SKM-1 (cell line): ENCODE measurements around the gene RNF213.
"Not testable (repeated sequence)": the region's sequence is repeated elsewhere in the genome, so short reads cannot be mapped to it uniquely, and the experiment has no call there.

ENCODE experiments used
- DNase-seq: peaks from one replicate; lab custom pipeline; 2025; ENCODE audit not compliant: unreplicated experiment; lab: John Stamatoyannopoulos, UW

RNF213 gene

GRCh38 chr17:80388175-80388574 is 127.5 kb downstream of the RNF213 start:
- DNase-seq: no peak

DNA sequence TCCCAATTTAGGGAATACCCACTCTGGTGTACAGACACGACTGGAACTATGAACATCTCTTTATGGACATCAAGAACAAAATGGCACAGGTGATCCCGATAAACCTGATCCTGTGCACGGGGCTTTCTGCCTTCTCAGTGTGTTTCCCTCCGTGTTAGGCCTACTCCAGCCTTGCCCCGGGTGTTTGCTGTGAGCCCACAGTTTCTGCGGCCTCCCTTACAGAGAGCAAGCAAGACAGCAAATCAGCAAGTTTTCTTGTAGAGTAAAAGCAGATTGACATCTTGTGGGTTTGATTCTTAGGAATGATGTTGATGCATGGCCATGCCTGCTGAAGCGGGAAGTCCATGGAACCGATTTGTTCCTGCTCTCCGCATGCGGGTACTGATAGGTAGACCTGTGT is 127.9 kb downstream of the RNF213 start:
- DNase-seq: no peak

GRCh38 chr17:80389011-80389995 is 128.7 kb downstream of the RNF213 start:
- no peak for DNase-seq

GRCh38 chr17:80393241-80393890 is 132.7 kb downstream of the RNF213 start:
- no peak for DNase-seq

DNA sequence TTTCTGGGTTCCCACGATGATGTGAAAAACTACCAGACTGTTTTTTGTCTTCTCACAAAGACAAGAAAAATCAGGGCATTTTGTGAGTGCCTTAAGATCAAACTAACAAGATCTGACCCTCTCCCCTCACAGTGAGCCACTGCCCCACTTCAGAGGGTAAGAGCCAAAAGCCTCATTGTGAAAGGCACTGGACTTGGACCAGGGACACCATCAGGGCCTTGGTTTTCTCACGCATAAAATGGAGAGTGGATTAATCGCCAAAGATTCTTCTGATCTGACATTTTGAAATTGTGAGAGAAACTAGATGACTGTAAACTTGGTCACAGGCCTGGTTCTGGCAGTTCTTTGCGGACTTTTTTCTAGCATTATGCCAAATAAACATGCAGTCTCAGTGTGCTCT is 133.3 kb downstream of the RNF213 start:
- DNase-seq: no peak

DNA sequence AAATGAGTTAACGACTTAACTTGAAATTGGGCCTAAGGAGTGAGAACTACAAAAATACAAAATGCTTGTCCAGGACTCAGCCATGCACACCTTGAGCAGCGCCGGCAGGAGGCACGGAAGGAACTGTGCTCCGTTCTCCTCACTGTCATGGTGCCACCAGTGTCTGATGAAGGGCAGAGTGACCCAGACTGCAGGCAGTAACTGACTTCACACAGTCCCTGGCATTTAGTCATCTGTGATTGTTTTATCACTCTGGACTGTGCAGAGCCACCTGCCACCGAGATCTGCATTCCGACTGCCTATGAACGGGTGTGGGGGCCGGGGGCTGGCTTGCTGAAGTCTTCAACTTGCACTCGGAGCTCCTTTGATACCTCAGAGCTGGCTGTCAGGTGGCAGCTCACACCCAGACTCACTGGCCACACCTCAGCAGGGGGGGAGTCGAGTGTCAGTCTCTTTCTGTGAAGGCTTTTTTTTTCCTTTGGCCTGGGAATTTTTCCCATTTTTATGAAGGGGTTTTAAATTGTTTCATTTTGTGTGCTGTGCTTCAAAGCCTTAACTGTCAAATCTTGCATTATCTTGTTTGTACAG is 134.1 kb downstream of the RNF213 start:
- no peak for DNase-seq

DNA sequence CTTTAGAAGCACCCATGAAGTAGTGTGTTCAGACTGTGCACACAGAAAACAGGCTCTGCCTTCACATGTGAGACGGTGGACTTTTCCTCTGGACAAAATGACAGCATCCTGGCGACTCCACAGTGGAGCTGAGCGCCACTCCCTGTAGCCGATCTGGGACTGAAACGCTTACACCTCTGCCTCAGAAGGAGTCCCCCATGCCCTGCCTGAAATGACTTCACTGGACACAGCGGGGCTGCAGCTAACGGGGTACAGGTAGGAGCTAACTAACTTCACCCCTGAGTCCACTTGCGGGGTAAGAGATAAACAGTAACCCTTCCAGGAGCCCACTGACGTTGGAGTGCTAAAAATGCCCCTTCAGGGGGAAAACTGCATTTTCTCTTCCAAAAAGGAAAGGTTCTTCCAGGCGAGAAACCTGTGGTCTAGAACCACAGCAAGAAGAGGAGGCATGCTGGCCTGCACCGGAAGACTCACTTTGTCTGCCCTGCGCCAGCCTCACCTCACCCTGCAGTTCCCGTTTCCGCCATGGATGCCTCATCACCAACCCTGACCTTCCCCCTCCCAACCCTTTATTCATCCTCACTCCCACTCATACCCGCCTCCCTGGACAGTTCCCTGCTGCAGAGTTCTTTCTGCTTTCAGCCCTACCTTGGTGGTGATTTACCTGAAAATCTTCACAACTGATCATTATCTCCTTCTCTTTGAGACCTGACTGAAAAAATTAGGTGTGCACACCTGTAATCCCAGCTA is 134.9 kb downstream of the RNF213 start:
- DNase-seq: no peak

DNA sequence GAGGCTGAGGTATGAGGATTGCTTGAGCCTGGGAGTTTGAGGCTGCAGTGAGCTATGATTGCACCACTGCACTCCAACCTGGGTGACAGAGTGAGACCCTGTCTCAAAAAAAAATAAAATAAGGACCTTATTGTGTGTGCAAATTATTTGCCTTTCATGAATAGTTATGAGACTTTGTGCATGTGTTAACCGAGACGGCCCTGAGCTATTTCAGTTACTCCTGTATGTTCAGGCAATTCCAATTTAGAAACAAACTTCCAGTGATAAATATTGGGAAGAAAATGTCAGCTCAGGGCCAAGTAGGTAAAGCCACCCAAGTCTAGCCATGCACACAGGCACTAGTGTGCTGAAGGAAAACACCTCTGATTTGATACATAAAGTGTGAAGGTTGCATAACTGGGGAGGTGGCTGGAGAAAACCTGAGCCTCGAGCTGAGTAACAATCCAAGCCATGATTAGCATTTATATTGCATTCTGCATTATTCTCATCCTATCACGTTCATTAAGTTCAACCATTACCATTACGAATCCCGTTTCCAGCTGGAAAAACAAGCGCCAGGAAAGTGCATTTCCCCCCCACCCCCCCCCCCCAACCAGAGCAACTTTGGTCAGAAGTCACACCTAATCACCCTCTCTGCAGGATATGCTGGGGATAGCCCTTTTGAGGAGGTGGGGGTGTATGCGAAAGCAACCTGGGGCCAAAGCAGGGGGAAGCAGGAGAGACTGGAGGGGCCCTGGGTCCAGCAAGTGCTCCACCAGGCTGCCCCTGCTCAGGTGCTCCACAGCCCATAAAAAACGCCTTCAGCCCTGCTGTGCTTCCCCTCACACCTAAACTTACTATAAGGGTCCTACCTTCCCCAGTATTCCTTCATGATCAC is 135.7 kb downstream of the RNF213 start:
- DNase-seq: no peak

DNA sequence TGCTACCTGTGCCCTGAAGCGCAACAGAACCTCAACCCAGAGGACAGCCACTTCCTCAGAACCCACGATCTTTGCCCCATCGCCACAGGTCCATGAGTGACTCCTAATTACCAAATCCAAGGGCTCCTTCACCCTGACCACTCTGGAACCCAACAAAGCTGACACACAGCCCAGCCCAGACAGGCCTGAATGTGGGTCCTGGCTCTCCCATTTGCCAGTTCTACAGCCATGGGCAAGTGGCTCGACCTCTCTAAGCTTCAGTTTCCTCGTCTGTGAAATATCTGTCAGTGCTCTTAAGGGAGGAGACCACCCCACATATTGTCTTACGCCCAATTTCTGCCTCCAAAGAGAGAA is 136.4 kb downstream of the RNF213 start:
- no peak for DNase-seq

DNA sequence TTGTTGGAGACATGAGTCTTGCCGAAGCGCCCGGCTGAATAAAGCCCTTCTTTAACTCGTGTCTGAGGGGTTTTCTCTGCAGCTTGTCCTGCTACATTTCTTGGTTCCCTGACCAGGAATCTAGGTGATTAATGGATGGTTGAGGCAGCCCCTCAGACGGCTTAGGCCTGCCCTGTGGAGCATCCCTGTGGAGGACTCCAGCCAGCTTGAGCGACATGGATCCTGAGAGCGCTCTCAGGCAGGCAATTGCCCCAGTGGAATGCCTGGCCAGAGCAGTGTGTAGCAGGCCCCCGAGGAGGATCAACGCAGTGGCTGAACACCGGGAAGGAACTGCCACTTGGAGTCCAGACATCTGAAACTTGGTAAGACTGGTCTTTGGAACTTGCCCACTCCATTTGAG is 137.0 kb downstream of the RNF213 start:
- no peak for DNase-seq

GRCh38 chr17:80401086-80401485 is 140.4 kb downstream of the RNF213 start:
- not testable (repeated sequence) for DNase-seq

GRCh38 chr17:80402102-80402501 is 141.4 kb downstream of the RNF213 start:
- not testable (repeated sequence) for DNase-seq

GRCh38 chr17:80402959-80403358 is 142.3 kb downstream of the RNF213 start:
- DNase-seq: no peak

DNA sequence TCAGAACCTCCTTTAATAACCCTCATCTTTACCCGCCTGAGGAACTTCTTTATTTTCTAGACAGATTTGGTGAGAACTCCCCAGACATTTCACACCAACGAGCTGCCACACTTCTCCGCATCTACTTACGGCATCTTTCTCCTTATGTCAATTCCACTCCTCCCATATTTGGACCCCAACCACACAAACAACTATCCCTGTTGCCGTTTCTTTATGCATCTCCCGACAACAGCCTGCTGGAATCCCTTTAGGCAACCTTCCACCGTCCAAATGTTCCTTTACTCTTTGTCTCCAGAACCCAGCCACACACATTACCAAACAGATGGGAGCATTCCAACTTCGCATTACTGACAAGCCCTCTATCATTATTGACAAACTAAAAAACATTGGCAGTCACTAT is 145.5 kb downstream of the RNF213 start:
- DNase-seq: no peak

DNA sequence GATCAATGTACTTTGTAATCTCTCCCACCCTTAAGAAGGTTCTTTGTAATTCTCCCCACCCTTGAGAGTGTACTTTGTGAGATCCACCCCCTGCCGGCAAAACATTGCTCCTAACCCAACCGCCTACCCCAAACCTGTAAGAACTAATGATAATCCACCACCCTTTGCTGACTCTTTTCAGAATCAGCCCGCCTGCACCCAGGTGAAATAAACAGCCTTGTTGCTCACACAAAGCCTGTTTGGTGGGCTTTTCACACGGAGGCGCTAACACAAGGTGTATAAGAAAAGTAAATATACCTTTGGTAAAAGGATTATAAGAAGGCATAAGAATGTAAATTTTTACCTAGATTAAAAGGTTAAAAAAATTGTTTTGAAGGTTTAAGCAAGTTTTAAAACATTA is 147.3 kb downstream of the RNF213 start:
- DNase-seq: not testable (repeated sequence)

DNA sequence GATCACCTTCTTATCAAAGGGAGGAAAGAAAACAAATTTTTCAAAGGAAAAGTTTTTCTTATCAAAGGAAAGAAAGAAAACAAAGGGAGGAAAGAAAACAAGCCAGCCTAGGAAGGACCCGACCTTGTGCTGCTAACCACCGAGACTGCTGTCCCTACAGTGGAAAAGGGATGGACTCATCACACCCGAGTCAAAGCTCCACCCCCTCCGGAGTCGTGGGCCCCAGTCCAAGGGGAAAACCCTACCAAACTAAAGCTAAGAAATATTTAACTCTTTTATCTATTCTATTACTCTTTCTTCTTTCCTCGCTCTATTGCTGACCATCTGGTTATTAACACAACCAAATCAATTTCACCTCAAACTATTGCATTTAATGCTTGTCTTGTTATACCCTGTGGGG is 148.2 kb downstream of the RNF213 start:
- no peak for DNase-seq

GRCh38 chr17:80409626-80410025 is 149.0 kb downstream of the RNF213 start:
- no peak for DNase-seq

DNA sequence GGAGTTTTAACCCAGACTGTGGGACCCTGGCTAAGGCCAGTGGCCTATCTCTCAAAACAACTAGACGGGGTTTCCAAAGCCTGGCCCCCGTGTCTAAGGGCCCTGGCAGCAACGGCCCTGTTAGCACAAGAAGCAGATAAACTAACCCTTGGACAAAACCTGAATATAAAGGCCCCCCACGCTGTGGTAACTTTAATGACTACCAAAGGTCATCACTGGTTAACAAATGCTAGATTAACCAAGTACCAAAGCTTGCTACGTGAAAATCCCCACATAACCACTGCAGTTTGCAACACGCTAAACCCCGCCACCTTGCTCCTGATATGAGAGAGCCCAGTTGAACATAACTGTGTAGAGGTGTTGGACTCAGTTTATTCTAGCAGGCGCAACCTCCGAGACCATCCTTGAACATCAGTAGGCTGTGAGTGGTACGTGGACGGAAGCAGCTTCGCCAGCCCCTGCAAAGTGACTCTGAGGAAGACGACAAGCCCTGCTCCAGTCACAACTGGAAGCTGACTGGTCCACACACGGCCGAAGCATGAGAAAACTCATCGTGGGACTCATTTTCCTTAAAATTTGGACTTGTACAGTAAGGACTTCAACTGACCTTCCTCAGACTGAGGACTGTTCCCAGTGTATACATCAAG is 149.9 kb downstream of the RNF213 start:
- not testable (repeated sequence) for DNase-seq

DNA sequence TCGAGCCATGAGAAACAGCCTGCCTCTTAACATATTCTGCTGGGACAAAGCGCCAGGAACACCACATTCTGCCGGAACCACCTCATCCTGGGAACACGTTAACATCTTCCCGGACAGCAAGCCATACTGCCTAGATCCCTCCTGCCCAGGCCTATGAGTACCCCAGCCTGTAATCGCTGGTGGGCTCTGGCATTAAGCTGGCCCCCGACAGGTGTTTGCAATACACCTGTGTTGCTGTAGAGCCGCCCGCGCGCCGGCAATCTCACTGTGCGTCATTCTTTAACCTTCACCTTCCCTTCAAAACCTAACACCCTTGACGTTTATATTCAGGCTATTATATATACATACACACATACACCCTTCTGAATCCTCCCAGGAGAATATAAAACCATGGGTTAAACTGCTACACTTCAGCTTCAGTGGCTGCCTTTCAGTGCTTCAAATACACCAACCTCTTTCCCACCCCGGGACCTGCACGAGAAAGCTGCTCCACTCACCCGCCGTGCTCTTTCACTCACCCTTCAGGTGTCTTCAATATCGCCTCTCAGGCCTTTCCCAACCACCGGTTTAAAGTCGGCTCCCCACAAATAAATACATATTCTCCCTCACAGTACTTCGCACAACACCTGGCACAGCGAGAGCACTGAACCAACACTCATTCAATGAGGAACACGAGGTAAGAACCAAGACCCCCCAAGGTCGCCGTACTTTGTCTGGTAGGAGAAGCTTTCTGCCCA is 153.3 kb downstream of the RNF213 start:
- no peak for DNase-seq
